ENCODE measurements around the gene SACM1L.
A peak's percentile ranks its signal among the peaks of the same experiment; 100 is the strongest.

The SACM1L gene

DNA sequence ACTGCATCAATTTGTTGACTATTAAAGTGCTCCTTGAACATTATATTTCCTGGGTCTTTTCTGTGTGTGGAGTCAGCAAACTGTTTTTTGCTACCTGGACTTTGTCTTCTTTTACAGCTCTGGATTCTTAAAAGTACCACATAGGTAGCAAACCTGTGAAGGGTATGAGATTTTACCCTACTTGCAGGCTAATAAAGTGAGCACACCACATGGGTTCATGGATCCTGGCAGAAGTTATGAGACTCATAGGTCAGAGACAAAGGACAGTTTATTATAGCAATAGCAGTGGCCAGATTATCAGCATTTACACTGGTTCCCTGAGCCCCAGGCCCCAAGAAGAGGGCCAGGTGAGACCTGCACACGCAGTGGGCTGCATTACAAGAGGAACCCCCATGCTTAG is 8.0 kb upstream of the SACM1L start:
- Histone ChIP-seq H2BK5ac (ENCODE audit: low read length) (no peak overlapping the region), H3K4me1 (ENCODE audit: control insufficient read depth, low read depth, low read length) (peaks cover 15% of the 10 kb centered on the region), H3K79me1 (ENCODE audit: low read length) (no peaks in the 10 kb centered on the region), H3K36me3 (ENCODE audit: control insufficient read depth, insufficient read depth, low read length) (no peaks in the 10 kb centered on the region), H2BK15ac (replicated peaks; ENCODE audit: low read depth) (no peak overlapping the region), H3K27me3 (ENCODE audit: insufficient read depth, low read length, poor library complexity) (no peaks in the 10 kb centered on the region), H2AK5ac (ENCODE audit: low read length) (no peak overlapping the region), H3K9ac (ENCODE audit: low read length) (no peak overlapping the region), H3K4ac (ENCODE audit: low read depth, low read length) (no peak overlapping the region), H3K18ac (ENCODE audit: low read length) (no peak overlapping the region), H3K23ac (ENCODE audit: low read length) (no peak overlapping the region), H2BK120ac (ENCODE audit: low read depth, low read length) (no peak overlapping the region), H3K56ac (ENCODE audit: low read length) (no peak overlapping the region), H4K8ac (ENCODE audit: low read depth, low read length) (no peak overlapping the region), H4K5ac (ENCODE audit: low read length) (no peak overlapping the region), H3K27ac (ENCODE audit: low read depth, low read length) (no peak overlapping the region), H3K4me3 (ENCODE audit: low read length) (no peak overlapping the region), H3K79me2 (ENCODE audit: control insufficient read depth, insufficient read depth, low read length) (no peaks in the 10 kb centered on the region), H3K4me2 (ENCODE audit: low read length) (no peak overlapping the region)
- no peak for DNase-seq
- WGBS (ENCODE audit: extremely low coverage, insufficient coverage, low lambda C conversion rate), result no CpG with 5 or more reads among the region's 1 CpG

- no peak overlapping the region for H3K27ac ChIP-seq (ENCODE audit: low read depth, low read length)
- no peak overlapping the region for H4K8ac ChIP-seq (ENCODE audit: low read depth, low read length)
These were observed 7.3 kb upstream of the SACM1L start for GRCh38 chr3:45681846-45682245.

GRCh38 chr3:45682311-45682710 is 6.9 kb upstream of the SACM1L start:
- no peaks in the 10 kb centered on the region for H3K79me1 ChIP-seq (ENCODE audit: low read length)
- H2BK15ac ChIP-seq (replicated peaks; ENCODE audit: low read depth), result no peak overlapping the region
- peaks cover 13% of the 10 kb centered on the region for H3K4me1 ChIP-seq (ENCODE audit: control insufficient read depth, low read depth, low read length)
- no peak overlapping the region for H2AK5ac ChIP-seq (ENCODE audit: low read length)
- WGBS (ENCODE audit: extremely low coverage, insufficient coverage, low lambda C conversion rate), result no CpG with 5 or more reads among the region's 2 CpGs
- no peak overlapping the region for H3K18ac ChIP-seq (ENCODE audit: low read length)
- H3K4ac ChIP-seq (ENCODE audit: low read depth, low read length), result no peak overlapping the region
- no peaks in the 10 kb centered on the region for H3K36me3 ChIP-seq (ENCODE audit: control insufficient read depth, insufficient read depth, low read length)
- no peak overlapping the region for H3K4me2 ChIP-seq (ENCODE audit: low read length)
- no peak overlapping the region for H4K8ac ChIP-seq (ENCODE audit: low read depth, low read length)
- no peak overlapping the region for H3K23ac ChIP-seq (ENCODE audit: low read length)
- H3K27me3 ChIP-seq (ENCODE audit: insufficient read depth, low read length, poor library complexity), result no peaks in the 10 kb centered on the region
- no peak overlapping the region for H3K9ac ChIP-seq (ENCODE audit: low read length)
- H3K4me3 ChIP-seq (ENCODE audit: low read length), result no peak overlapping the region
- no peak for DNase-seq
- no peak overlapping the region for H3K27ac ChIP-seq (ENCODE audit: low read depth, low read length)
- H2BK5ac ChIP-seq (ENCODE audit: low read length), result no peak overlapping the region
- H2BK120ac ChIP-seq (ENCODE audit: low read depth, low read length), result no peak overlapping the region
- no peak overlapping the region for H3K56ac ChIP-seq (ENCODE audit: low read length)
- no peak overlapping the region for H4K5ac ChIP-seq (ENCODE audit: low read length)
- no peaks in the 10 kb centered on the region for H3K79me2 ChIP-seq (ENCODE audit: control insufficient read depth, insufficient read depth, low read length)

More at GRCh38 chr3:45681846-45682245, 7.3 kb upstream of the SACM1L start:
- Histone ChIP-seq H3K4me1 (ENCODE audit: control insufficient read depth, low read depth, low read length) (peaks cover 13% of the 10 kb centered on the region), H2BK15ac (replicated peaks; ENCODE audit: low read depth) (no peak overlapping the region), H2BK120ac (ENCODE audit: low read depth, low read length) (no peak overlapping the region), H2BK5ac (ENCODE audit: low read length) (no peak overlapping the region), H3K23ac (ENCODE audit: low read length) (no peak overlapping the region), H3K79me1 (ENCODE audit: low read length) (no peaks in the 10 kb centered on the region), H3K4ac (ENCODE audit: low read depth, low read length) (no peak overlapping the region), H3K79me2 (ENCODE audit: control insufficient read depth, insufficient read depth, low read length) (no peaks in the 10 kb centered on the region), H3K56ac (ENCODE audit: low read length) (no peak overlapping the region), H3K4me2 (ENCODE audit: low read length) (no peak overlapping the region), H3K18ac (ENCODE audit: low read length) (no peak overlapping the region), H3K9ac (ENCODE audit: low read length) (no peak overlapping the region), H3K27me3 (ENCODE audit: insufficient read depth, low read length, poor library complexity) (no peaks in the 10 kb centered on the region), H4K5ac (ENCODE audit: low read length) (no peak overlapping the region), H2AK5ac (ENCODE audit: low read length) (no peak overlapping the region), H3K4me3 (ENCODE audit: low read length) (no peak overlapping the region), H3K36me3 (ENCODE audit: control insufficient read depth, insufficient read depth, low read length) (no peaks in the 10 kb centered on the region)
- DNase-seq, result no peak
- WGBS (ENCODE audit: extremely low coverage, insufficient coverage, low lambda C conversion rate), result no CpG with 5 or more reads among the region's 3 CpGs

- H3K9ac ChIP-seq (ENCODE audit: low read length), result no peak overlapping the region
- H2BK15ac ChIP-seq (replicated peaks; ENCODE audit: low read depth), result no peak overlapping the region
- H3K4ac ChIP-seq (ENCODE audit: low read depth, low read length), result no peak overlapping the region
- WGBS (ENCODE audit: extremely low coverage, insufficient coverage, low lambda C conversion rate), result no CpG with 5 or more reads among the region's 5 CpGs
- H3K27me3 ChIP-seq (ENCODE audit: insufficient read depth, low read length, poor library complexity), result no peaks in the 10 kb centered on the region
- no peak for DNase-seq
- H3K4me3 ChIP-seq (ENCODE audit: low read length), result no peak overlapping the region
- H3K18ac ChIP-seq (ENCODE audit: low read length), result no peak overlapping the region
- no peaks in the 10 kb centered on the region for H3K79me1 ChIP-seq (ENCODE audit: low read length)
- H3K27ac ChIP-seq (ENCODE audit: low read depth, low read length), result no peak overlapping the region
- peaks cover 13% of the 10 kb centered on the region for H3K4me1 ChIP-seq (ENCODE audit: control insufficient read depth, low read depth, low read length)
- no peak overlapping the region for H2AK5ac ChIP-seq (ENCODE audit: low read length)
- H3K79me2 ChIP-seq (ENCODE audit: control insufficient read depth, insufficient read depth, low read length), result no peaks in the 10 kb centered on the region
- H3K23ac ChIP-seq (ENCODE audit: low read length), result no peak overlapping the region
- H4K8ac ChIP-seq (ENCODE audit: low read depth, low read length), result no peak overlapping the region
- H4K5ac ChIP-seq (ENCODE audit: low read length), result no peak overlapping the region
- H3K4me2 ChIP-seq (ENCODE audit: low read length), result no peak overlapping the region
- no peak overlapping the region for H3K56ac ChIP-seq (ENCODE audit: low read length)
- H2BK5ac ChIP-seq (ENCODE audit: low read length), result no peak overlapping the region
- no peaks in the 10 kb centered on the region for H3K36me3 ChIP-seq (ENCODE audit: control insufficient read depth, insufficient read depth, low read length)
- H2BK120ac ChIP-seq (ENCODE audit: low read depth, low read length), result no peak overlapping the region
These were observed 6.4 kb upstream of the SACM1L start for GRCh38 chr3:45682786-45683185.

DNA sequence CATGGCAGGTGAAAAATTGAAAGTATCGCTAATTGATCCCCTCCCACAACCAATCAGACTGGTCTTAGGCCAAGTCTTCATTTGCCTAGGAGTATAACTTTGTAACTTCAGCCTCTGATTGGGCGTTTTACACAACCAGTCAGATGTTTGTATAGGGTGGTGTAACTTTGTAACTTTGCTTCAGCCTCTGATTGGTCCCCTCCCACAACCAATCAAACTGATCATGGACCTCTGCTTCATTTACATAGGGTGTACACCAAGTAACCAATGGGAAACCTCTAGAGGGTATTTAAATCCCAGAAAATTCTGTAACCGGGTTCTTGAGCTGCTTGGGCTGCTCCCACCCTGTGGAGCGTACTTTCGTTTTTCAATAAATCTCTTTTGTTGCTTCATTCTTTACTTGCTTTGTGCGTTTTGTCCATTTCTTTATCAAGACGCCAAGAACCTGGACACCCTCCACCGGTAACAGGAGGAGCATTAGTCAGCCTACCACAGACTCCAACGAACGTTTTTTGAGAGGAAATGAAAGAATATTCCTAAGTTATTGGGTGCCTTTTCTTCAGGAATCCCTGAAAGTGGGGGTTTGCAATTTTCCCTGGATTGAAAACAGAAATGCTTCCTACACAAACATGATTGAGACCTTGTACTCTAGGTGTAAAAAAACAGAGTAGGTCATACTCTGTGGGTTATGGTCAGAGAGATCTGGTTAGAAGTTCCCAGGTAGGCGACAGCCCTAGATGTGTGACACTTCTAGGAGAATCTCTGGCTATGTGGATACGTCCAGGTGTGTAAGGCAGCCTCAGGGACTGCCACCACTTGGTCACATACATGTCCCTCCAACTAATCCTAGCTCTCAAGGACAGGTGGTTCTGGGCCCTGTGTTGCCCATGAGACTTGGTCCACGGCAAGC is 5.5 kb upstream of the SACM1L start:
- Histone ChIP-seq H3K56ac (ENCODE audit: low read length) (peak overlapping the region; percentile 56), H3K4ac (ENCODE audit: low read depth, low read length) (no peak overlapping the region), H3K18ac (ENCODE audit: low read length) (peak overlapping the region; percentile 85), H2BK5ac (ENCODE audit: low read length) (peak overlapping the region; percentile 24), H2AK5ac (ENCODE audit: low read length) (peak overlapping the region; percentile 65), H4K8ac (ENCODE audit: low read depth, low read length) (no peak overlapping the region), H3K27ac (ENCODE audit: low read depth, low read length) (peak overlapping the region; percentile 22), H3K4me3 (ENCODE audit: low read length) (no peak overlapping the region), H2BK15ac (replicated peaks; ENCODE audit: low read depth) (no peak overlapping the region), H2BK120ac (ENCODE audit: low read depth, low read length) (peak overlapping the region; percentile 82), H3K23ac (ENCODE audit: low read length) (peak overlapping the region; percentile 38), H3K79me2 (ENCODE audit: control insufficient read depth, insufficient read depth, low read length) (no peaks in the 10 kb centered on the region), H3K36me3 (ENCODE audit: control insufficient read depth, insufficient read depth, low read length) (no peaks in the 10 kb centered on the region), H3K9ac (ENCODE audit: low read length) (peak overlapping the region; percentile 15), H4K5ac (ENCODE audit: low read length) (peak overlapping the region; percentile 21), H3K79me1 (ENCODE audit: low read length) (no peaks in the 10 kb centered on the region), H3K4me2 (ENCODE audit: low read length) (no peak overlapping the region), H3K4me1 (ENCODE audit: control insufficient read depth, low read depth, low read length) (peaks cover 13% of the 10 kb centered on the region), H3K27me3 (ENCODE audit: insufficient read depth, low read length, poor library complexity) (no peaks in the 10 kb centered on the region)
- DNase-seq, result no peak
- no CpG with 5 or more reads among the region's 13 CpGs for WGBS (ENCODE audit: extremely low coverage, insufficient coverage, low lambda C conversion rate)

All from mesendoderm (in vitro differentiated cells).